HG03521 (cell line): Measurements from ENCODE around the gene PHLDA2.

Experiments used
- ATAC-seq: cut with Tn5 transposase; IDR thresholded peaks from one replicate; pipeline ENCODE4 v1.9.1; 2021; ENCODE audit warnings: mild to moderate bottlenecking, moderate library complexity; ENCODE audit not compliant: unreplicated experiment

PHLDA2 gene

GRCh38 chr11:2930704-2931419 is 1.6 kb upstream of the PHLDA2 start:
- no peak for ATAC-seq

- no peak for ATAC-seq
Observed at GRCh38 chr11:2929950-2930703, 907 bp upstream of the PHLDA2 start.

- no peak for ATAC-seq
Observed at GRCh38 chr11:2929531-2929949, 320 bp upstream of the PHLDA2 start.

- ATAC-seq: no peak
Observed at GRCh38 chr11:2927851-2928604, 1.2 kb downstream of the PHLDA2 start.

GRCh38 chr11:2927121-2927800 is 2.0 kb downstream of the PHLDA2 start:
- no peak for ATAC-seq

- no peak for ATAC-seq
Observed at GRCh38 chr11:2926611-2927051, 2.6 kb downstream of the PHLDA2 start.

GRCh38 chr11:2924821-2925675 is 4.2 kb downstream of the PHLDA2 start:
- no peak for ATAC-seq

- no peak for ATAC-seq
Observed at GRCh38 chr11:2924381-2924780, 4.8 kb downstream of the PHLDA2 start.

- no peak for ATAC-seq
Observed at GRCh38 chr11:2923446-2924375, 5.5 kb downstream of the PHLDA2 start.

GRCh38 chr11:2922655-2923054 is 6.6 kb downstream of the PHLDA2 start:
- no peak for ATAC-seq

GRCh38 chr11:2921742-2922493 is 7.3 kb downstream of the PHLDA2 start:
- no peak for ATAC-seq

GRCh38 chr11:2921261-2921660 is 8.0 kb downstream of the PHLDA2 start:
- no peak for ATAC-seq

- no peak for ATAC-seq
Observed at GRCh38 chr11:2920343-2920742, 8.9 kb downstream of the PHLDA2 start.

GRCh38 chr11:2919837-2920236 is 9.4 kb downstream of the PHLDA2 start:
- ATAC-seq: no peak

GRCh38 chr11:2919188-2919587 is 10.0 kb downstream of the PHLDA2 start:
- no peak for ATAC-seq

- ATAC-seq: no peak
Observed at GRCh38 chr11:2917842-2918490, 11.3 kb downstream of the PHLDA2 start.

GRCh38 chr11:2916892-2917645 is 12.2 kb downstream of the PHLDA2 start:
- no peak for ATAC-seq
